Measurements from ENCODE around the gene GRM1. TPM values are rescaled to one million over a fixed set of nuclear protein-coding genes. Genes with fewer than 3 reads are reported as not detected.
A peak's percentile ranks its signal among the peaks of the same experiment; 100 is the strongest.

GRM1 gene
- total and polyA plus RNA-seq, 9 of the 15 experiments (the other 6 are each of a cell fraction or from before 2014, with no cell fraction given): not detected

DNA sequence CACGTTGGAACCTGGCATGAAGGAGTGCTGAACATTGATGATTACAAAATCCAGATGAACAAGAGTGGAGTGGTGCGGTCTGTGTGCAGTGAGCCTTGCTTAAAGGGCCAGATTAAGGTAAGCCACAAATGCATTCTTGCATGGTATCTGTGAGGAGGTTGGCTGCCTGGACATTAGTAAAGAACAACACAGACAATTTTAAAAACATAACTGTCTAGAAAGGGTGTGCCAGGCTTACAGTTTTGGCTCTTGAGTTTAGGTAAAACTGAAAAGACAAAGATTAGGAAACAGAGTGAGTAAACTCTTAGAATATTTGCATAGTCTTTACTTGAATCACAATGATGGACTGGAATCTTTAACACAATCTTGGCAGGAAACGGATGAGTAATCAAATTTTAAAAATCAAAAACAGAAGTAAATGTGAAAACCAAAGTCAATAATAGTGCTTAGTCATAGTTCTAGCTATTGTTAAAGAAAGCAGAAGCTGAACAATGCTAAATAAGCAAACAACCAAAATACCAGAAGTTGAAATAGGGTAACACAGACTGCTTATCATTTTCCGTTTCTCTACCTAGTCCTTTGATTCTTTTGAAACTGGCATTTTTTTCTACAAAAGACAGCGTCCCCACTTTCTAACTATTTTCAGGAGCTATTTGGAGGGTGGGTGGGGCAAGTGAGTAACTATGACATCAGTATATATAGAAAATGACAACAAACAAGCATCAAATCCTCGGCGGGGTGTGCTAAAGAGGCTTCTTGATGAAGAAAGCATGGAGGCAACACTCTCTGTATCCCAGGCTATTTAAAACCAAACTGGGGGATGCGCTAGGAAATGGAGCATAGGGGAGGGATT is 328.9 kb downstream of the GRM1 start (continued):
- TF ChIP-seq, protein P1, sequence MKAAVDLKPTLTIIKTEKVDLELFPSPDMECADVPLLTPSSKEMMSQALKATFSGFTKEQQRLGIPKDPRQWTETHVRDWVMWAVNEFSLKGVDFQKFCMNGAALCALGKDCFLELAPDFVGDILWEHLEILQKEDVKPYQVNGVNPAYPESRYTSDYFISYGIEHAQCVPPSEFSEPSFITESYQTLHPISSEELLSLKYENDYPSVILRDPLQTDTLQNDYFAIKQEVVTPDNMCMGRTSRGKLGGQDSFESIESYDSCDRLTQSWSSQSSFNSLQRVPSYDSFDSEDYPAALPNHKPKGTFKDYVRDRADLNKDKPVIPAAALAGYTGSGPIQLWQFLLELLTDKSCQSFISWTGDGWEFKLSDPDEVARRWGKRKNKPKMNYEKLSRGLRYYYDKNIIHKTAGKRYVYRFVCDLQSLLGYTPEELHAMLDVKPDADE (conservative IDR thresholded peaks at IDR 0.05; ENCODE audit: control insufficient read depth, low read depth, low read length): no peak
- TF ChIP-seq POLR3G (IDR thresholded peaks at IDR 0.05; ENCODE audit: extremely low read depth, insufficient read length, insufficient replicate concordance) (no peak), KAT2B (IDR thresholded peaks at IDR 0.05; ENCODE audit: low read depth, low read length) (no peak), JUNB (CRISPR knock-in tag; conservative IDR thresholded peaks at IDR 0.05) (no peak), HNRNPLL (IDR thresholded peaks at IDR 0.05; ENCODE audit: low read depth, low read length, poor library complexity, severe bottlenecking) (no peak), GTF2E2 (tag; IDR thresholded peaks at IDR 0.05) (no peak), NFE2 (IDR thresholded peaks at IDR 0.05; ENCODE audit: low read depth) (peak; percentile 50), ZNF444 (CRISPR knock-in tag; IDR thresholded peaks at IDR 0.05) (no peak), ZNF778 (CRISPR knock-in tag; IDR thresholded peaks at IDR 0.05) (no peak), FOSL1 (tag; conservative IDR thresholded peaks at IDR 0.05) (peak; percentile 45), SIN3A (IDR thresholded peaks at IDR 0.05; ENCODE audit: borderline replicate concordance in 2 of 2, control insufficient read depth in 1 of 2, low read depth in 2 of 2, low read length in 2 of 2) (no peak), GABPB2 (CRISPR knock-in tag; conservative IDR thresholded peaks at IDR 0.05) (no peak), ZNF668 (CRISPR knock-in tag; IDR thresholded peaks at IDR 0.05) (no peak)
- TF ChIP-seq, protein P2, sequence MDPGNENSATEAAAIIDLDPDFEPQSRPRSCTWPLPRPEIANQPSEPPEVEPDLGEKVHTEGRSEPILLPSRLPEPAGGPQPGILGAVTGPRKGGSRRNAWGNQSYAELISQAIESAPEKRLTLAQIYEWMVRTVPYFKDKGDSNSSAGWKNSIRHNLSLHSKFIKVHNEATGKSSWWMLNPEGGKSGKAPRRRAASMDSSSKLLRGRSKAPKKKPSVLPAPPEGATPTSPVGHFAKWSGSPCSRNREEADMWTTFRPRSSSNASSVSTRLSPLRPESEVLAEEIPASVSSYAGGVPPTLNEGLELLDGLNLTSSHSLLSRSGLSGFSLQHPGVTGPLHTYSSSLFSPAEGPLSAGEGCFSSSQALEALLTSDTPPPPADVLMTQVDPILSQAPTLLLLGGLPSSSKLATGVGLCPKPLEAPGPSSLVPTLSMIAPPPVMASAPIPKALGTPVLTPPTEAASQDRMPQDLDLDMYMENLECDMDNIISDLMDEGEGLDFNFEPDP (CRISPR knock-in tag; IDR thresholded peaks at IDR 0.05): no peak
- TF ChIP-seq, protein P3, sequence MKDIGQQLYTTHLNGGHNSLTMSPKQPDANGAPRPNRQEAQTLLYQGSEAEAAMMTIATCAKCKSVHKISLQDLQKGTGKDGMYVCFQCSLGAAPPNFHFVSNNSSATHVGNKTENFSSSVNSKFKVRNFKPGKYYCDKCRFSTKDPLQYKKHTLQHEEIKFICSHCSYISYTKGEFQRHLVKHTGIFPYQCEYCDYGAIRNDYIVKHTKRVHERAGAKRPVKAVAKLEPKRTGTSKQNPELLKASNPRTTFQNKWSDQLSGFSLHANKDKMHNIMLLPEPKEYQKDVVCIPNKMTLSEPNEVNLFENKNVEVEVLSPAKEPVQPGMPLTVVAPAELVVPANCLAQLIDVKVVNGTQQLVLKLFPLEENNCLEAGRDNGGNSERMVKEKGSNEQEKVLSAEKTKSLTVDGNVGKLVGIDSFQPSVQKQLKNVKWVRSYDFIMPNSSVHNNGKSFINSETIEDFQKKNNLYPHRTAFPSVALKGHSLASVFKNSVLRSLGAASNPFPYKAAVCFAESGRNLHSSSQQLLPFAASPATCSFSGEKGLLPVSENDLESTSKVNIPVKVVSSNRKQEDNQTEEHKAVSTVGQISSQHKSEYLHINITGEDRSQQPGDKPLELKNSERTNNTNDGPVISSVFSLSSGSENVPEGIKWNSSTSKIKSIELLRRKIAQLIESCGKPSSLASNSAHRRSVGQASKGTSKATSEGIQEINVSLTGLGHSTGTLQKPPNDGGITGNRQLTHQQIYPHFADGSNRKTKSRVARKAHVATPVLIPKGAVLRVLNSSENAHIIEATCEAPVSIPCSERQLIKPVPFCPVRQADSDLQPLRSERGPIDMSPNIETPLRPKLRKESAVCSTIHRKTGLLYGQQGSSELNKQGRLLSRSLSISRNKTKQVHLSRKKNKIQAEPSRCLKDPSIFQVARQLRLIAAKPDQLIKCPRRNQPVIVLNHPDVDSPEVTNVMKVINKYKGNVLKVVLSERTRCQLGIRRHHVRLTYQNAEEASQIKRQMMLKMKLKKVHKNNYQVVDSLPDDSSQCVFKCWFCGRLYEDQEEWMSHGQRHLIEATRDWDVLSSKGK (CRISPR knock-in tag; IDR thresholded peaks at IDR 0.05): no peak
- TF ChIP-seq, protein P4, sequence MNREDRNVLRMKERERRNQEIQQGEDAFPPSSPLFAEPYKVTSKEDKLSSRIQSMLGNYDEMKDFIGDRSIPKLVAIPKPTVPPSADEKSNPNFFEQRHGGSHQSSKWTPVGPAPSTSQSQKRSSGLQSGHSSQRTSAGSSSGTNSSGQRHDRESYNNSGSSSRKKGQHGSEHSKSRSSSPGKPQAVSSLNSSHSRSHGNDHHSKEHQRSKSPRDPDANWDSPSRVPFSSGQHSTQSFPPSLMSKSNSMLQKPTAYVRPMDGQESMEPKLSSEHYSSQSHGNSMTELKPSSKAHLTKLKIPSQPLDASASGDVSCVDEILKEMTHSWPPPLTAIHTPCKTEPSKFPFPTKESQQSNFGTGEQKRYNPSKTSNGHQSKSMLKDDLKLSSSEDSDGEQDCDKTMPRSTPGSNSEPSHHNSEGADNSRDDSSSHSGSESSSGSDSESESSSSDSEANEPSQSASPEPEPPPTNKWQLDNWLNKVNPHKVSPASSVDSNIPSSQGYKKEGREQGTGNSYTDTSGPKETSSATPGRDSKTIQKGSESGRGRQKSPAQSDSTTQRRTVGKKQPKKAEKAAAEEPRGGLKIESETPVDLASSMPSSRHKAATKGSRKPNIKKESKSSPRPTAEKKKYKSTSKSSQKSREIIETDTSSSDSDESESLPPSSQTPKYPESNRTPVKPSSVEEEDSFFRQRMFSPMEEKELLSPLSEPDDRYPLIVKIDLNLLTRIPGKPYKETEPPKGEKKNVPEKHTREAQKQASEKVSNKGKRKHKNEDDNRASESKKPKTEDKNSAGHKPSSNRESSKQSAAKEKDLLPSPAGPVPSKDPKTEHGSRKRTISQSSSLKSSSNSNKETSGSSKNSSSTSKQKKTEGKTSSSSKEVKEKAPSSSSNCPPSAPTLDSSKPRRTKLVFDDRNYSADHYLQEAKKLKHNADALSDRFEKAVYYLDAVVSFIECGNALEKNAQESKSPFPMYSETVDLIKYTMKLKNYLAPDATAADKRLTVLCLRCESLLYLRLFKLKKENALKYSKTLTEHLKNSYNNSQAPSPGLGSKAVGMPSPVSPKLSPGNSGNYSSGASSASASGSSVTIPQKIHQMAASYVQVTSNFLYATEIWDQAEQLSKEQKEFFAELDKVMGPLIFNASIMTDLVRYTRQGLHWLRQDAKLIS (CRISPR knock-in tag; IDR thresholded peaks at IDR 0.05): no peak
